ENCODE measurements around the gene CCDC83. TPM values are rescaled to one million over a fixed set of nuclear protein-coding genes. Genes with fewer than 3 reads are reported as not detected.
A peak's percentile ranks its signal among the peaks of the same experiment; 100 is the strongest.

CCDC83 gene
- total and polyA plus RNA-seq, 2 experiments from 2014 or later, result not detected

- Histone ChIP-seq H3K27ac (ENCODE audit: low read depth) (no peak overlapping the region), H4K20me1 (replicated peaks; ENCODE audit: insufficient read depth) (no peaks in the 10 kb centered on the region), H3K4me1 (ENCODE audit: insufficient read depth) (no peaks in the 10 kb centered on the region), H3K4me3 (no peak overlapping the region), H3K9me2 (ENCODE audit: insufficient read depth) (0 out of 2 replicates have a peak, but pooled peaks cover 6% of the 10 kb centered on the region), H3K36me3 (ENCODE audit: insufficient read depth) (no peaks in the 10 kb centered on the region), H2AFZ (peak overlapping the region; percentile 80; the same call in 1 of the 2 replicates), H3F3A (replicated peaks; ENCODE audit: low read depth) (no peaks in the 10 kb centered on the region), H3K27me3 (ENCODE audit: insufficient read depth) (no peaks in the 10 kb centered on the region), H3K79me2 (replicated peaks; ENCODE audit: insufficient read depth) (no peaks in the 10 kb centered on the region), H3K4me2 (no peak overlapping the region)
- Mint-ChIP-seq H3K27me3 (ENCODE audit: insufficient read depth, low read depth, poor library complexity) (no peaks in the 10 kb centered on the region), H3K4me1 (peaks cover 17% of the 10 kb centered on the region; the same call in 2 of the 3 replicates), H3K36me3 (ENCODE audit: low read depth) (no peaks in the 10 kb centered on the region), H3K9me3 (no peaks in the 10 kb centered on the region), H3K4me3 (no peak overlapping the region), H3K27ac (no peak overlapping the region)
- TF ChIP-seq ZNF462 (CRISPR knock-in tag; IDR thresholded peaks at IDR 0.05) (0 out of 2 replicates have a peak, but pooled peaks have one; percentile 13), STAT1 (IDR thresholded peaks at IDR 0.05; ENCODE audit: unreplicated experiment) (no peak)
- ATAC-seq (peak; percentile 47; the same call in 2 of the 3 replicates), DNase-seq (ENCODE audit: low spot score) (no peak)
These were observed 34.7 kb downstream of the CCDC83 start for GRCh38 chr11:85889676-85890579.

GRCh38 chr11:85893395-85893794 is 38.2 kb downstream of the CCDC83 start:
- Histone ChIP-seq H3K27me3 (ENCODE audit: insufficient read depth) (no peaks in the 10 kb centered on the region), H3K27ac (ENCODE audit: low read depth) (no peak overlapping the region), H3K4me2 (no peak overlapping the region), H4K20me1 (replicated peaks; ENCODE audit: insufficient read depth) (no peaks in the 10 kb centered on the region), H2AFZ (peak overlapping the region; percentile 85; the same call in 1 of the 2 replicates), H3K4me3 (no peak overlapping the region), H3F3A (replicated peaks; ENCODE audit: low read depth) (no peaks in the 10 kb centered on the region), H3K4me1 (ENCODE audit: insufficient read depth) (no peaks in the 10 kb centered on the region), H3K36me3 (ENCODE audit: insufficient read depth) (no peaks in the 10 kb centered on the region), H3K79me2 (replicated peaks; ENCODE audit: insufficient read depth) (no peaks in the 10 kb centered on the region), H3K9me2 (ENCODE audit: insufficient read depth) (0 out of 2 replicates have a peak, but pooled peaks cover 6% of the 10 kb centered on the region)
- Mint-ChIP-seq H3K4me3 (no peak overlapping the region), H3K27me3 (ENCODE audit: insufficient read depth, low read depth, poor library complexity) (no peaks in the 10 kb centered on the region), H3K9me3 (0 out of 3 replicates have a peak, but pooled peaks cover 2% of the 10 kb centered on the region), H3K27ac (no peak overlapping the region), H3K4me1 (peaks cover 17% of the 10 kb centered on the region; the same call in 2 of the 3 replicates), H3K36me3 (ENCODE audit: low read depth) (no peaks in the 10 kb centered on the region)
- DNase-seq (ENCODE audit: low spot score) (peak; percentile 29), ATAC-seq (peak; percentile 42; the same call in 1 of the 3 replicates)
- TF ChIP-seq CREB1 (CRISPR knock-in tag; IDR thresholded peaks at IDR 0.05; ENCODE audit: low read depth) (no peak), ETS1 (IDR thresholded peaks at IDR 0.05) (no peak), REST (IDR thresholded peaks at IDR 0.05; ENCODE audit: unreplicated experiment) (no peak), EZH2phosphoT487 (IDR thresholded peaks at IDR 0.05; ENCODE audit: unreplicated experiment) (no peak), POLR2AphosphoS5 (IDR thresholded peaks at IDR 0.05; ENCODE audit: low read depth) (no peak), ZNF331 (CRISPR knock-in tag; IDR thresholded peaks at IDR 0.05; ENCODE audit: low read depth) (no peak), EZH2 (IDR thresholded peaks at IDR 0.05; ENCODE audit: low read depth, unreplicated experiment) (no peak)
